Effector memory CD4-positive, alpha-beta T cell (primary cell): Measurements from ENCODE around the gene FAM170B.

Experiments used
- DNase-seq, 3 donors: peaks; one replicate each; pipeline ENCODE4 v3.0.0-alpha.2; 2020
- H3K27ac ChIP-seq: 2 replicates; pipeline ENCODE4 v1.7.0; 2013; ENCODE audit warnings: mild to moderate bottlenecking, low read length, moderate library complexity; ENCODE audit not compliant: insufficient read depth, poor library complexity, severe bottlenecking
- H3K27me3 ChIP-seq: replicated peaks from 2 replicates; pipeline ENCODE4 v1.7.0; 2013; ENCODE audit warnings: mild to moderate bottlenecking, low read length; ENCODE audit not compliant: insufficient read depth, control insufficient read depth, poor library complexity, severe bottlenecking
- H3K36me3 ChIP-seq: 2 replicates; pipeline ENCODE4 v1.7.0; 2013; ENCODE audit warnings: mild to moderate bottlenecking, low read length, moderate library complexity; ENCODE audit not compliant: control insufficient read depth, insufficient read depth
- H3K4me1 ChIP-seq: 2 replicates; pipeline ENCODE4 v1.7.0; 2013; ENCODE audit warnings: low read length, mild to moderate bottlenecking; ENCODE audit not compliant: control insufficient read depth, insufficient read depth, poor library complexity, severe bottlenecking
- H3K4me3 ChIP-seq: 2 replicates; pipeline ENCODE4 v1.7.0; 2013; ENCODE audit warnings: low read length, low read depth, mild to moderate bottlenecking; ENCODE audit not compliant: insufficient read depth, poor library complexity, severe bottlenecking
- H3K9me3 ChIP-seq: 2 replicates; pipeline ENCODE4 v1.7.0; 2013; ENCODE audit warnings: mild to moderate bottlenecking, low read length, moderate library complexity; ENCODE audit not compliant: control insufficient read depth

The FAM170B gene

GRCh38 chr10:49174926-49175500, 41.2 kb upstream of the FAM170B start:
- Histone ChIP-seq H3K4me1 (peaks cover 11% of the 10 kb centered on the region), H3K36me3 (no peaks in the 10 kb centered on the region), H3K4me3 (no peak overlapping the region), H3K27me3 (no peaks in the 10 kb centered on the region), H3K27ac (no peak overlapping the region), H3K9me3 (no peaks in the 10 kb centered on the region)
- DNase-seq = no peak

DNA sequence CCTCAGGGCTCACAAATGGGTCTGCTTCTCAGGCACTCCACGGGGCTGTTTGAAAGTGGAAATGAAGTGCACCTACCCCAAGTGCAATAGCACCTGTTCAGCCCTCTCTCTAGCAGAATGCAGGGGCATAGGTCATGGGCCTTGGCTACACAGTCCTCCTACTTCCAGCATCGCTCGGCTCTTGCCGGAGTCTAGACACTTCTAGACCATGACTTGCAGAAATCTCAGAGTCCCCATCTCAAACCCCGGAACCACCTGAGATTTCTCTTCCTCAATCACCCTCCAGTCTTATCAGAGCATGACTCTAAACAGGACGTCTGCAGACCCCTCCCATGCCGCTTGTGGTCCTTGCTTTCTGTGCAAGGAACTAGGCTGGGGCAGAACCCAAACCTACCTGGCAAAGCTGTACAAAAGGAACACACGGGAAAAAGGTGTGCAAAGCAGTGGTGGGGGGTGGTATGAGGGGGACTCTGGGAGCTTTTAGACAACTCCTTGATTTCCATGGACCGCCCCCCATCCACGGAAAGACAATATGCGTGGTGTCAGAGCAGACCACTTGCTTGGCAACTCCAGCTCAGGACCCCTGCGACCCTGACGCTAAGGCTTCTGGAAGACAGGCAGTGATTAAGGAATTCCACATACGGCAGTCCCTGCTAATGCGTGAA, 40.6 kb upstream of the FAM170B start:
- Histone ChIP-seq H3K27ac (no peak overlapping the region), H3K4me3 (no peak overlapping the region), H3K36me3 (no peaks in the 10 kb centered on the region), H3K27me3 (no peaks in the 10 kb centered on the region), H3K9me3 (no peaks in the 10 kb centered on the region), H3K4me1 (peaks cover 11% of the 10 kb centered on the region)
- DNase-seq = no peak

DNA sequence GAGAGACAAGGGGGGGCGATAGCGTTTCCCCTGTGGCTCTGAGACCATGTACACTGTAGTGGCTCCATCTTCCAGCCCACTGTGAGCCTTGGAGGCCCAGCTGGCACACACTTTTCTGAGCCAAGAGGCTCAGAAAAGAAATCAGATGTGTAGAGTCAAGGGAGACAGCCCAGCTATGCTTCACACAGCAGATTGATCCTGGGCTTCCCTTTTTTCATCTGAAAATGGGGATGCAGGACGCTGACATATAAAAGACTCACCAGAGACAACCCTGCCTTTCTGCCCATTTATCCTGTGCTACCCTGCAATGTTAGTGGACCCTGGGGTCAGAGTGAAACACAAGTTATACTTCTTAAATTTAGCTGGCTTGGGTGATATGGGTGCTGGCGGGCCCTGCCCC, 40.0 kb upstream of the FAM170B start:
- Histone ChIP-seq H3K4me3 (no peak overlapping the region), H3K27ac (no peak overlapping the region), H3K4me1 (peaks cover 11% of the 10 kb centered on the region), H3K9me3 (no peaks in the 10 kb centered on the region), H3K27me3 (no peaks in the 10 kb centered on the region), H3K36me3 (no peaks in the 10 kb centered on the region)
- DNase-seq = no peak

- Histone ChIP-seq H3K36me3 (no peaks in the 10 kb centered on the region), H3K4me1 (peaks cover 11% of the 10 kb centered on the region), H3K4me3 (no peak overlapping the region), H3K9me3 (no peaks in the 10 kb centered on the region), H3K27me3 (no peaks in the 10 kb centered on the region), H3K27ac (no peak overlapping the region)
- DNase-seq = no peak
Measured at GRCh38 chr10:49173201-49173772, 39.5 kb upstream of the FAM170B start.

DNA sequence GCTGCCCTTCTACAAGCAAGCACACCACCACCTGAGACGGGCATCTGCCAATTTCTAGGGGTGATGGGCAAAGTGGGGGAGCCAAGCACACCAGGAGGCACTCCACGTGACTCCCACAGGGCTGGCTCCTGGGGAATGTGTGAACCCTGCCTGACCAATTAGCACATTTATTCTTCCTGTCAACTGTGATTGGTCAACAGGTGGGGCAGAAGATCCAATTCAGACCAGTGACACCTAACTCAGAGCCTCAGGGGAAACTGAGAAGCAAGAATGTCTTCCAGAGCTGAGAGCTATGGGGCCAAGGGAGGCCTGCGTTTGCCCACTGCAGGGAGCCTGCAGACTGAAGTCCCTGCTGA, 38.9 kb upstream of the FAM170B start:
- no peak for DNase-seq
- H3K4me1 ChIP-seq = peaks cover 6% of the 10 kb centered on the region
- H3K36me3 ChIP-seq = no peaks in the 10 kb centered on the region

GRCh38 chr10:49172061-49172776, 38.4 kb upstream of the FAM170B start:
- Histone ChIP-seq H3K4me1 (peaks cover under 1% of the 10 kb centered on the region), H3K27me3 (no peaks in the 10 kb centered on the region), H3K27ac (no peak overlapping the region), H3K4me3 (no peak overlapping the region), H3K9me3 (no peaks in the 10 kb centered on the region), H3K36me3 (no peaks in the 10 kb centered on the region)
- DNase-seq = no peak

More for the DNA sequence above, 38.9 kb upstream of the FAM170B start:
- H3K27me3 ChIP-seq = no peaks in the 10 kb centered on the region
- no peak overlapping the region for H3K4me3 ChIP-seq
- no peaks in the 10 kb centered on the region for H3K9me3 ChIP-seq
- H3K27ac ChIP-seq = no peak overlapping the region

DNA sequence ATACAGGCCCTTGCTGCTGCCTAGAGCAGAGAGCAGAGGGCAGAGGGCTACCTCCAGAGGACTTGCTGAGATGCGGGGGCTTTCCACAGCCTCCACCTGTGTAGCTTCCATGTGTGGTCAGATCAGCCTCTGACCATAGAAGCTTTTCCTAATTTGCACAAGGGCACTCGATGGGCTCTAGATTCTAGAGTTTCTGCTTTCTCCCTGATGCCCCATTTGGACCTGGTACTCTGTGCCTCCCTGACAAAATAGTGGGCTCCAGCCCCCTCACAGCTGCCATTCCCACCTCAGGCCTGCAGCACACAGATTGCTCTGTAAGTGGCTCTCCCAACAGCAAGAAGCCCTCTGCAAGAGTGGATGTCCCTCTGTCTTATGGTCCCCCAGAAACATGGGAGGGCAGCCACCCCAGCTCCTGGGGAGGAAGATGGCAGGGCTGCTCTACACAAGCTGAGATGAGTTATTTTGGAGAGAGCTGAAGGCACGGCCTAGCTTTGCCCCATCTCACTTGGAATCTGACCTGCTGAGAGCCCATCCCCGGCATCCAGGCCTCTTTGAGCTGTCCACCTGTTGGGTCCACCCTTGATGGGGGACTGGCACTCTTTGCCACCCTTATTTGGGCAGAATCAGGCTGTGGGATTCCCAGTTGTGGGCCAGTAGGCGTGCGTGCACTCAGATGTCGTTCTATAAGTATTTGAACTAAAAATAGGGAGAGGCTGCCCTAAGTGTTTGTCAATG, 37.7 kb upstream of the FAM170B start:
- Histone ChIP-seq H3K27me3 (no peaks in the 10 kb centered on the region), H3K9me3 (no peaks in the 10 kb centered on the region), H3K4me1 (no peaks in the 10 kb centered on the region), H3K4me3 (no peak overlapping the region), H3K27ac (no peak overlapping the region), H3K36me3 (no peaks in the 10 kb centered on the region)
- no peak for DNase-seq

DNA sequence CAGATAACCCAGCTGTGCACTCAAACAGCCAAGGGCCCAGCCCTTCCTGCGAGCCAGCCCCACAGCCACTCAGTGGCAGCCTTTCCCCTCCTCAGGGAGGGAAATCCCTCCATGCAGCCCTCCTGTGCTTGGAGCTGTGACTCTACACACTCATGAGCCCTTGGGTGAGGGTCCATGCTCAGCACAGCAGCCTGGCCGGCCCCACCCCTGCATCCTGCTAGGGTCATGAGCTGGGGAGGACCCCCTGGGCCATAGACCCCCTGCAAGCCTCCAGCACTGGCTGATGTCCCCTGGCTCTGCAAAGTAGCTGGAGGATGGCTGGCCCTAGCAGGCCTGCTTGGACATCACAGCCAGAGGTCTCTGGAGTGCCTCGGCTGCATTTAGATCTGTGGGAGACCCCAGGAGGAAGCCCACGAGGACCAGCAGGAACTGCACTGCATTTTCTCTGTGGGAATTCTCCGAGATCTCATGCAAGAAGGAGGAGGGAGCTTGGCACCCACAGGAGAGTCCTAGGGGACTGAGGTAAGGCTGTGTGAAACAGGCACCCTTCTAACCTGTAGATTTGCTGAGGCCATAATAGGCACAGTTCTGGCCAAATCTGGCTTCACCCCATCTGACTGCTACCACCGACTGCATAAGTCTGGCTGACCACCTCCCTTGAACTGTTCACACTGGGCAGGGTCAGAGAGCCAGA, 37.0 kb upstream of the FAM170B start:
- no peak for DNase-seq
- Histone ChIP-seq H3K4me1 (no peaks in the 10 kb centered on the region), H3K27ac (no peak overlapping the region), H3K4me3 (no peak overlapping the region), H3K27me3 (no peaks in the 10 kb centered on the region), H3K9me3 (no peaks in the 10 kb centered on the region), H3K36me3 (no peaks in the 10 kb centered on the region)

- no peak for DNase-seq
- H3K9me3 ChIP-seq = no peaks in the 10 kb centered on the region
- H3K4me3 ChIP-seq = no peak overlapping the region
- no peak overlapping the region for H3K27ac ChIP-seq
- no peaks in the 10 kb centered on the region for H3K27me3 ChIP-seq
- H3K4me1 ChIP-seq = no peaks in the 10 kb centered on the region
- no peaks in the 10 kb centered on the region for H3K36me3 ChIP-seq
Measured at GRCh38 chr10:49169776-49170175, 36.0 kb upstream of the FAM170B start.
